Measurements from ENCODE around the gene RNF187.

DNA sequence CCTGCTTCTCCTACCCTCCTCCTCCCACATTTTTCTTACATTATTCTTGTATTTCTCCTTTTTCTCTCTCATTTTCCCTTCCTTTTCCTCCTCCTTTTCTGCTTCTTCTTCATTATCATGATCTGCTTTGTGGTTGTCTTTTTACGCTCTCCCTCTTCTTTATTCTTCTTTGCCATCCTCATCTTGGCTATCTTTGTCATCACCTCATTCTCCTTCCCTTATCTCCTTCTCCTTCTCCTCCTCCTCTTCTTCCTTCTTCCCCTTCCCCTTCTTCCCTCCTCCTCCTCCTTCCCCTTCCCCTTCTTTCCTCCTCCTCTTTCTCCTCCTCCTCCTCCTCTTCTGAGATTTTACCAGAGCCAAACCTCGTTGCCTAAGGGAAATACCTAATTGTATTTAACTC, 30.5 kb downstream of the RNF187 start:
- TF ChIP-seq, protein P1, sequence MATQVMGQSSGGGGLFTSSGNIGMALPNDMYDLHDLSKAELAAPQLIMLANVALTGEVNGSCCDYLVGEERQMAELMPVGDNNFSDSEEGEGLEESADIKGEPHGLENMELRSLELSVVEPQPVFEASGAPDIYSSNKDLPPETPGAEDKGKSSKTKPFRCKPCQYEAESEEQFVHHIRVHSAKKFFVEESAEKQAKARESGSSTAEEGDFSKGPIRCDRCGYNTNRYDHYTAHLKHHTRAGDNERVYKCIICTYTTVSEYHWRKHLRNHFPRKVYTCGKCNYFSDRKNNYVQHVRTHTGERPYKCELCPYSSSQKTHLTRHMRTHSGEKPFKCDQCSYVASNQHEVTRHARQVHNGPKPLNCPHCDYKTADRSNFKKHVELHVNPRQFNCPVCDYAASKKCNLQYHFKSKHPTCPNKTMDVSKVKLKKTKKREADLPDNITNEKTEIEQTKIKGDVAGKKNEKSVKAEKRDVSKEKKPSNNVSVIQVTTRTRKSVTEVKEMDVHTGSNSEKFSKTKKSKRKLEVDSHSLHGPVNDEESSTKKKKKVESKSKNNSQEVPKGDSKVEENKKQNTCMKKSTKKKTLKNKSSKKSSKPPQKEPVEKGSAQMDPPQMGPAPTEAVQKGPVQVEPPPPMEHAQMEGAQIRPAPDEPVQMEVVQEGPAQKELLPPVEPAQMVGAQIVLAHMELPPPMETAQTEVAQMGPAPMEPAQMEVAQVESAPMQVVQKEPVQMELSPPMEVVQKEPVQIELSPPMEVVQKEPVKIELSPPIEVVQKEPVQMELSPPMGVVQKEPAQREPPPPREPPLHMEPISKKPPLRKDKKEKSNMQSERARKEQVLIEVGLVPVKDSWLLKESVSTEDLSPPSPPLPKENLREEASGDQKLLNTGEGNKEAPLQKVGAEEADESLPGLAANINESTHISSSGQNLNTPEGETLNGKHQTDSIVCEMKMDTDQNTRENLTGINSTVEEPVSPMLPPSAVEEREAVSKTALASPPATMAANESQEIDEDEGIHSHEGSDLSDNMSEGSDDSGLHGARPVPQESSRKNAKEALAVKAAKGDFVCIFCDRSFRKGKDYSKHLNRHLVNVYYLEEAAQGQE (IDR thresholded peaks at IDR 0.05; ENCODE audit: insufficient read depth in 1 of 2, low read depth in 2 of 2, low read length in 2 of 2), result no peak
- TF ChIP-seq POLR2AphosphoS5 (IDR thresholded peaks at IDR 0.05; ENCODE audit: low read depth, low read length), result no peak

Measured in PFSK-1 (cell line).